Left lobe of liver (tissue), 2 donors: ENCODE data around the gene PLPPR3. TPM values are rescaled to one million over a fixed set of nuclear protein-coding genes. Genes with fewer than 3 reads are reported as not detected.
A peak's percentile ranks its signal among the peaks of the same experiment; 100 is the strongest.
"Not testable (repeated sequence)": the region's sequence is repeated elsewhere in the genome, so short reads cannot be mapped to it uniquely, and the experiment has no call there.

Experiments used
- ATAC-seq: fragments of 200-7000 bp; cut with Tn5 transposase; one replicate; pipeline ENCODE4 v1.9.1; 2020; ENCODE audit warnings: mild to moderate bottlenecking, moderate library complexity
- DNase-seq: peaks from one replicate; pipeline ENCODE4 v3.0.0-alpha.2; 2020; ENCODE audit warnings: low spot score
- total RNA-seq: library from RNA; stranded (reverse); gene quantifications from one replicate; pipeline ENCODE4 v1.2.1, GENCODE V29; 2021
- donor health status: DM: no; HTN: no; CAD: no; lungs with moderate emphysema.
- donor health status: DM: no; HTN: yes; CAD: no.

The PLPPR3 gene
- total RNA-seq, 1 donor from 2014 or later: not detected

GRCh38 chr19:855142-855541 is 33.4 kb upstream of the PLPPR3 start:
- ATAC-seq (no peak), DNase-seq (no peak)

DNA sequence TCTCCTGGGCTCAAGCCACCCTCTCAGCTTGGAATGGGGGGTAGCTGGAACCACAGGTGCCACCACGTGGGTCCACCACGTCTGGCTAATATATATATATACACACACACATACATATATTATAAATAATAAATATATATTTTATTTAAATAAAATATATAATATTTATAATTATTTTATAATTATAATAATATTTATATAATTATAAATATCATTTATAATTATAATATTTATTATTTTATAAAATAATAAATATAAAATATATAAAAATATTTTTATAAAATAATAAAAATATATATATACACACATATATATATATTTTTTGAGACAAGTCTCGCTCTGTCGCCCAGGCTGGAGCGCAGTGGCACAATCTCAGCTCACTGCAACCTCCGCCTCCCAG is 32.8 kb upstream of the PLPPR3 start:
- DNase-seq: no peak
- ATAC-seq: no peak

- ATAC-seq, DNase-seq: not testable (repeated sequence)
Measured at GRCh38 chr19:853614-854220, 32.0 kb upstream of the PLPPR3 start.

DNA sequence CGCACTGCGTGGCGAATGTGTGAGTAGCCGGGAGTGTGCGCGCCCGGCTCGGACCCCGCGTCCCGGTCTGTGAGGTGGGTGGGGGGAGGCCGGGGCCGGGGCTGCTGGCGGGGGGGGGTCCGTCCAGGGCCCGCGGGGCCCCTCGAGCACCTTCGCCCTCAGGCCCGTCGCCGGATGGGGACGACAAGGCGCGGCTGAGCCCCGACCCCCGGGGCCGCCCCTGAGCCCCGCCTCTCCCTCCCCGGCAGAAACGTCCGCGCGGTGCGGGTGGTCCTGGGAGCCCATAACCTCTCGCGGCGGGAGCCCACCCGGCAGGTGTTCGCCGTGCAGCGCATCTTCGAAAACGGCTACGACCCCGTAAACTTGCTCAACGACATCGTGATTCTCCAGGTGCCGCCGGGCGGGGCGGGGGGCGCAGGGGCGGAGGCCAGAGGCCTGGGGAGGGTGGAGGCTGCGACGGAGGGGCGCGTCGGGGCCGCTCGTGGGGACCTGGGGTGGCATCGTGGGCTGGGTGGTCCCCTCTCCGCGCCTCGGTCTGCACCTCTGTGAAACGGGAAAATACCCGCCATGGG is 31.3 kb upstream of the PLPPR3 start:
- DNase-seq (no peak), ATAC-seq (no peak)

- DNase-seq (no peak), ATAC-seq (no peak)
Measured at GRCh38 chr19:852136-853013, 30.6 kb upstream of the PLPPR3 start, which contains the start of gene ELANE. ELANE (plus strand) TSS chr19:852303; CDS start chr19:852329, 26 bp downstream.

GRCh38 chr19:850979-851335 is 29.2 kb upstream of the PLPPR3 start:
- peak; percentile 49 for DNase-seq
- no peak for ATAC-seq

DNA sequence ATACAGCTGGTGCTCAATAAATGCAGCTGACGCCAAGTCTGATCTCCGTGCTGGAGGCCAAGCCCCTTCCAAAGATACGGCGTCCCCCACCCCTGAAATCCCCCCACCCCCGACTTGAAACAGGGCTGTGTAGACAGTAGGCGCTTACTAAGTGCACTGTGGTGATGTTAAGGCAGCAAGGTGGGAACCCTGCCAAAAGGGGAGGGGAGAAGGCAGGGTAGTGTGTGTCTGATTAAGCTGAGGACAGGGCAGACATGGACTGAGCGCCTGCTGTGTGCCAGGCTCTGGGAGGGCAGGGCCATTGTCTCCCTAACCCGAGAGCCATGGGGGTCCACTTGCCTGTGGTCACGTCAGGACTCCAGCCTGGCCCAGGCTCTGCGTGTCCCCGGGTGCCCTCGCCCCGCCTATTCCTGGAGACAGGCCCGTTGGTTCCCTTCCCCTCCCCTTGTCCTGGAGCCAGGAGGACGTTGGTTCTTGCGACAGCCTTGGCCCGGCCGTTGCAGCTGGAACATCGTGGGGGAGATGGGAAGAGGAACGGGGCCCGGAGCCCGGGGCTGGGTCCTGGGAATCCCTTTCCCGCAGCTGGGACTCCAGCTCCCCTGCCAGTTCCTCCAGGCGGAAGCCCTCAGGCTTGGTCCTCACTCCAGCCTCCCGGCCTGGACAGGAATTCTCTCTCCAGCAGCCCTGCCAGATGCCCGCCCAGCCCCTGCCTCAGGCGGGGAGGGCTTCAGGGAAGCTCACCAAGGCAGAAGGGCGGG is 28.6 kb upstream of the PLPPR3 start:
- ATAC-seq: peak; percentile 97
- peak; percentile 91 for DNase-seq

GRCh38 chr19:849195-849594 is 27.4 kb upstream of the PLPPR3 start:
- DNase-seq, ATAC-seq: not testable (repeated sequence)

DNA sequence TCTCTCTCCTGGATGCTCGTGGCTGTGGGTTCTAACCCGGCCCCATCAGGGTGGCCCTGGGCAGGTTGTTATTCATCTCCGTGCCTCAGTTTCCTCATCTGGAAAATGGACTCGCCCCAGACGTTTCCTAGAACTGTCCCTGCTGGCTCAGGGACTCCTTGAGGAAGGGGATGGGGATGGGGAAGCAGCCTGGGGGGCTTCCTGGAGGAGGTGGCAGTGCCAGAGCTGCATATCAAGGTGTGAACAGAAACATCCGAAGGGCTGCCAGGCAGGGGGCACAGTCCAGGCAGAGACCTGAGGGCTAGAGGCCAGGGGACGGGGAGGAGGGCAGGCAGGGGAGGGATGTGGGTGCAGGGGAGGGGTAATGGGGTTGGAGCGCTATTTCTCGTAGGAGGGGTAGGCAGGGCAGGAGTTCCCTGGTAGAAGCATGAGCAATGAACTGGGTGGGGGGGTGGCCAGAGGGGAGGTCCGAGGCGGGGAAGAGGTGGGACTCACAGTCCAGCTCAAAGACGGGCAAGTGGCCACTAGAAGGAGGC is 26.7 kb upstream of the PLPPR3 start:
- ATAC-seq (no peak), DNase-seq (no peak)

DNA sequence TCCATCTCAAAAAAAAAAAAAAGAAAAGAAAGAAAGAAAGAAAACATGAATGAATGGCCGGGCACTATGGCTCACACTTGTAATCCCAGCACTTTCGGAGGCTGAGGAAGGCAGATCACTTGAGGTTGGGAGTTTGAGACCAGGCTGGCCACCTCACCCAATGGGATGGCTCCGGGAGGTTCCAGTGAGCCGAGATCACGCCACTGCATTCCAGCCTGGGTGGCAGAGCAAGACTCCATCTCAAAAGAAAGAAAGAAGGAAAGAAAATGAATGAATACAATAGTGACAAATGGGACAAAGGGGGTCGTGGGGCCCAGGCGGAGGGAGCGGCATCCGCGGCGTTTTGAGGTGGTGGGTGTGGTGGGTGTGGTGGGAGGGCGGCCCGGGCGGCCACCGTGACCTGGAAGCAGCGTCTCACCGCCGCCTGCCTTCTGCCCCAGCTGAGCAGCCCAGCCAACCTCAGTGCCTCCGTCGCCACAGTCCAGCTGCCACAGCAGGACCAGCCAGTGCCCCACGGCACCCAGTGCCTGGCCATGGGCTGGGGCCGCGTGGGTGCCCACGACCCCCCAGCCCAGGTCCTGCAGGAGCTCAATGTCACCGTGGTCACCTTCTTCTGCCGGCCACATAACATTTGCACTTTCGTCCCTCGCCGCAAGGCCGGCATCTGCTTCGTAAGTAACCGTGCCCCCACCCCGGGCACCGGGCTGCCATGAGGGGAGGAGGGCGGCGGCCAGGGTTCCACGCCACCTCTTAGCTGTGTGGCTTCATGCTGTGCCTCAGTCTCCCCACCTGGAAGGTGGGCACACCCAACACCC is 24.2 kb upstream of the PLPPR3 start:
- no peak for DNase-seq
- ATAC-seq: no peak

GRCh38 chr19:844546-844971 is 22.8 kb upstream of the PLPPR3 start:
- no peak for ATAC-seq

GRCh38 chr19:843836-844545 is 22.2 kb upstream of the PLPPR3 start:
- ATAC-seq (peak; percentile 16), DNase-seq (no peak)

More at GRCh38 chr19:844546-844971, 22.8 kb upstream of the PLPPR3 start:
- no peak for DNase-seq

GRCh38 chr19:843180-843835 is 21.6 kb upstream of the PLPPR3 start:
- DNase-seq (no peak), ATAC-seq (peak; percentile 67)

- DNase-seq, ATAC-seq: not testable (repeated sequence)
Measured at GRCh38 chr19:842802-843179, 21.0 kb upstream of the PLPPR3 start.

DNA sequence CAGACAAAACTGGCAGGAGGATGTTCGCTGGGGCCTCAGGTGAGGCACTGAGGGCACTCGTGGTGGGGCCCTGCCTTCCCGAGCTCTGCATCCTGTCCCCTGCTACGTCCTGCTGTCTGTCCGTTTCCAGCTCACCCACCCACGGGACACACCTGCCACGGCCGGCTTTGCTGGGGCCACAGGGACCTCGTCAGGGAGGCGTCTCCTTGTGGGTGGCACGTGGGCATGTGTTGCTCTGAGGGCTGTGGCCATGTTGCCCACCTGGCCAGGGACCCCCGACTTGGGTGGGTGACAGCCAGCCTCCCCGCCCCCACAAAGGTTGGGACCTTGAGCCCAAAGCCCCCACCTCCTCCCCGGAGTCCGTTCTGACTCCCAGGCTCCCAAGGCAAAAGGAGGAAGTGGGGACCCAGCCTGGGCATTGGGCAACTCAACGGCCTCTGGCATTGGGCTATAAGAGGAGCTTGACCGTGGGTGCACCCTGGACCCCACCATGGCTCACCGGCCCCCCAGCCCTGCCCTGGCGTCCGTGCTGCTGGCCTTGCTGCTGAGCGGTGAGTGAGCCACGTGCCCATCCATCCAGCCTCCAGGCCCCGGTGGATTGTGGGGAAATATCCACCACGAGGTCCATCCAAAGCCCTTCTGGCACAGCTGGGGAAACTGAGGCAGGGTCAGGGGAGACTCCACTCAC is 18.9 kb upstream of the PLPPR3 start, which contains the start of gene PRTN3:
Gene PRTN3, plus strand, starts transcription at position 481 of the 688 bp plus-strand sequence. Its CDS starts 10 bp downstream, at position 491.
- ATAC-seq (no peak), DNase-seq (no peak)

DNA sequence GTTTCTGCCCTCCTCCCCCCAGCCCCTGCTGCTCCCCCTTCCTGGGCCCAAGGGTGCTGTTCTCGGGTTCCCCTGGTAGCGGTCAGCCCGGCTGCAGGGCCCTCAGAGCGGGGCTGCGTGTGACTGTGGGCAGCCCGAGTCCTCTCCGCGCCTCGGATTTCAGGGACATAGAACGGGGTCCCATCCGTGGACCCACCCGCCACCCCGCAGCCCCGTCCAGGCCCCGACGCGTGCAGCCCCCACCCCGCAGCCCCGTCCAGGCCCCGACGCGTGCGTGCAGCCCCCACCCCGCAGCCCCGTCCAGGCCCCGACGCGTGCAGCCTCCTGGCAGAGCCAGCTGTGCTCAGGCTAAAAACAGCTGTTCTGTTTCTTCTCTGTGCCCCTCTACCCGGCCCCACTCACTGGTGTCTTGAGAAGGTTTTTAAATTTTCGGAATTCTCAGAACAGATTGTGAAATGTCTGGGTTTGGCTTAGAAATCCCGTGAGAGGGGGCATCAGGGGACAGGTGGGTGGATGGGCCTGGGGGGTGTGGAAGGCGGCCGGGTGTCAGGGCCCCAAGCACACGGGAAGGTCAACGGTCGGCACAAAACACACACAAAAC is 13.6 kb upstream of the PLPPR3 start:
- no peak for DNase-seq

DNA sequence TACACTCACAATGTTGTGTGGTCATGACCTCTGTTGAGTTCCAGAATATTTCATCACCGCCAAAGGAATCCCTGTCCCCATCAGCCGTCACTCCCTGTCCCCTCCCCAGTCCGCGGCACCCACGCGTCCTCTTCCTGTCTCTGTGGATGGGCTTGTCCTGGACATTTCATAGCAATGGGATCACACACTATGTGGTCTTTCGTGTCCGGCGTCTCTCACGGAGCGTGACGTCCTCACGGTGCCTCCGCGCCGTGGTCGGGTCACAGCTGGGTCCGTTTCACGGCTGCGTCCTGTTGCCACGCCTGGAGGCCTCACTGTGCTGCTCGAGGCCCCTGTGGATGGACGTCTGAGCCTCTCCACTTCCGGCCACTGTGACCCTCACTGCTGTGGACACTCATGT is 12.5 kb upstream of the PLPPR3 start:
- DNase-seq (no peak), ATAC-seq (no peak)

More for the DNA sequence above, 13.6 kb upstream of the PLPPR3 start:
- peak; percentile 42 for ATAC-seq
